GM23338 (cell line): ENCODE measurements around the gene ADGRB3. TPM values are rescaled to one million over a fixed set of nuclear protein-coding genes. Genes with fewer than 3 reads are reported as not detected.
"Not testable (repeated sequence)": the region's sequence is repeated elsewhere in the genome, so short reads cannot be mapped to it uniquely, and the experiment has no call there.

ENCODE experiments used
- ATAC-seq: fragments of 200-7000 bp; cut with Tn5 transposase; 3 replicates; pipeline ENCODE4 v1.9.1; 2020
- DNase-seq: peaks from one replicate; pipeline ENCODE4 v3.0.0-alpha.2; 2015; ENCODE audit warnings: low spot score
- H2AFZ ChIP-seq: fragments of 200-600 bp; sonication (generic); 2 replicates; pipeline ENCODE4 v1.8.0; 2016; ENCODE audit warnings: antibody characterized with exemption, mild to moderate bottlenecking, moderate library complexity
- H3F3A ChIP-seq: fragments of 200-600 bp; sonication (generic); replicated peaks from 2 replicates; pipeline ENCODE4 v1.8.0; 2017; ENCODE audit warnings: antibody characterized with exemption, mixed run types, low read depth
- H3K27ac ChIP-seq: fragments of 200-600 bp; sonication (generic); 2 replicates; pipeline ENCODE4 v1.6.1; 2016; ENCODE audit warnings: low read depth
- H3K27me3 ChIP-seq: fragments of 200-600 bp; sonication (generic); 2 replicates; pipeline ENCODE4 v1.8.0; 2016; ENCODE audit warnings: mild to moderate bottlenecking, mixed run types, moderate library complexity; ENCODE audit not compliant: insufficient read depth
- H3K36me3 ChIP-seq: fragments of 200-600 bp; sonication (generic); 2 replicates; pipeline ENCODE4 v1.8.0; 2016; ENCODE audit warnings: mild to moderate bottlenecking; ENCODE audit not compliant: insufficient read depth
- H3K4me1 ChIP-seq: fragments of 200-600 bp; sonication (generic); 2 replicates; pipeline ENCODE4 v1.8.0; 2016; ENCODE audit warnings: mild to moderate bottlenecking, moderate library complexity; ENCODE audit not compliant: insufficient read depth
- H3K4me2 ChIP-seq: fragments of 200-600 bp; sonication (generic); 2 replicates; pipeline ENCODE4 v1.7.1; 2017; ENCODE audit warnings: mixed run types
- H3K4me3 ChIP-seq: fragments of 200-600 bp; sonication (generic); 2 replicates; pipeline ENCODE4 v1.6.1; 2016; ENCODE audit warnings: mixed run types
- H3K79me2 ChIP-seq: fragments of 200-600 bp; sonication (generic); replicated peaks from 2 replicates; pipeline ENCODE4 v1.8.0; 2017; ENCODE audit warnings: mild to moderate bottlenecking; ENCODE audit not compliant: insufficient read depth
- H3K9me2 ChIP-seq: fragments of 200-600 bp; sonication (generic); 2 replicates; pipeline ENCODE4 v1.8.0; 2017; ENCODE audit not compliant: insufficient read depth
- H4K20me1 ChIP-seq: fragments of 200-600 bp; sonication (generic); replicated peaks from 2 replicates; pipeline ENCODE4 v1.8.0; 2017; ENCODE audit warnings: mild to moderate bottlenecking; ENCODE audit not compliant: insufficient read depth
- H3K27ac Mint-ChIP-seq: 2 replicates; pipeline ENCODE4 v1.8.0; 2020; ENCODE audit warnings: inconsistent platforms, mild to moderate bottlenecking, moderate library complexity, mixed read lengths
- H3K27me3 Mint-ChIP-seq: 3 replicates; pipeline ENCODE4 v1.8.0; 2022; ENCODE audit warnings: low read depth, mild to moderate bottlenecking, moderate library complexity, mixed read lengths, inconsistent platforms; ENCODE audit not compliant: insufficient read depth, poor library complexity
- H3K36me3 Mint-ChIP-seq: 3 replicates; pipeline ENCODE4 v1.8.0; 2021; ENCODE audit warnings: low read depth, mild to moderate bottlenecking, inconsistent platforms, moderate library complexity, mixed read lengths
- H3K4me1 Mint-ChIP-seq: 3 replicates; pipeline ENCODE4 v1.8.0; 2020; ENCODE audit warnings: mild to moderate bottlenecking, inconsistent platforms, mixed read lengths
- H3K4me3 Mint-ChIP-seq: 3 replicates; pipeline ENCODE4 v1.8.0; 2021; ENCODE audit warnings: moderate library complexity, mild to moderate bottlenecking, inconsistent platforms, mixed read lengths
- H3K9me3 Mint-ChIP-seq: 3 replicates; pipeline ENCODE4 v1.8.0; 2020; ENCODE audit warnings: moderate library complexity, mild to moderate bottlenecking, inconsistent platforms, mixed read lengths
- ETS1 ChIP-seq: IDR thresholded peaks from 2 replicates; pipeline ENCODE4 v1.6.1; 2016; ENCODE audit warnings: antibody characterized with exemption
- EZH2 ChIP-seq: fragments of 200-600 bp; sonication (generic); IDR thresholded peaks from one replicate; pipeline ENCODE4 v1.8.0; 2017; ENCODE audit warnings: antibody characterized with exemption, mild to moderate bottlenecking, low read depth; ENCODE audit not compliant: unreplicated experiment
- JUNB ChIP-seq: IDR thresholded peaks from one replicate; pipeline ENCODE4 v1.6.1; 2016; ENCODE audit warnings: antibody characterized with exemption; ENCODE audit not compliant: unreplicated experiment
- NANOG ChIP-seq: IDR thresholded peaks from 2 replicates; pipeline ENCODE4 v1.6.1; 2016; ENCODE audit warnings: antibody characterized with exemption, borderline replicate concordance
- POLR2AphosphoS5 ChIP-seq: IDR thresholded peaks from 2 replicates; pipeline ENCODE4 v1.6.1; 2016; ENCODE audit warnings: antibody characterized with exemption, low read depth
- REST ChIP-seq: IDR thresholded peaks from one replicate; pipeline ENCODE4 v1.6.1; 2018; ENCODE audit warnings: antibody characterized with exemption; ENCODE audit not compliant: unreplicated experiment
- STAT1 ChIP-seq: IDR thresholded peaks from one replicate; pipeline ENCODE4 v1.6.1; 2016; ENCODE audit warnings: antibody characterized with exemption; ENCODE audit not compliant: unreplicated experiment
- ZNF331 ChIP-seq: fragments of 250-450 bp; sonication (Bioruptor Pico); IDR thresholded peaks from 2 replicates; pipeline ENCODE4 v1.5.0; 2020; ENCODE audit warnings: low read depth, mild to moderate bottlenecking, moderate library complexity
- polyA plus RNA-seq: library from polyadenylated mRNA; unstranded; fragments of >200 nt; fragmentation: Nextera tagmentation; extraction: Ambion mirVana; gene quantifications from 2 replicates; pipeline ENCODE4 v1.2.1, GENCODE V29; 2016
- total RNA-seq: library from RNA; depleted of rRNA; stranded (reverse); fragments of >200 nt; shearing (Covaris generic); gene quantifications from 2 replicates; pipeline ENCODE4 v1.2.3, GENCODE V29; 2014

ADGRB3 gene
- total and polyA plus RNA-seq, 2 experiments from 2014 or later = 0.92 to 4.0 TPM

DNA sequence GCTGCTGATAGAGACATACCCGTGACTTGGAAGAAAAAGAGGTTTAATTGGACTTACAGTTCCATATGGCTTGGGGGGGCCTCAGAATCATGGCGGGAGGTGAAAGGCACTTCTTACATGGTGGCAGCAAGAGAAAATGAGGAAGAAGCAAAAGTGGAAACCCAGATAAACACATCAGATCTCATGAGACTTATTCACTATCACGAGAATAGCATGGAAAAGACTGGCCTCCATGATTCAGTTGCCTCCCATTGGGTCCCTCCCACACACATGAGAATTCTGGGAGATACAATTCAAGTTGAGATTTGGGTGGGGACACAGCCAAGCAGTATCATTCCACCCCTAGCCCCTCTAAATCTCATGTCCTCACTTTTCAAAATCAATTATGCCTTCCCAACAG, 112.8 kb downstream of the ADGRB3 start:
- H3K27ac Mint-ChIP-seq, H3K79me2 ChIP-seq, H3K36me3 Mint-ChIP-seq, DNase-seq, H3K4me1 ChIP-seq, H3K36me3 ChIP-seq, H3K9me2 ChIP-seq, H3K27me3 ChIP-seq, ATAC-seq, H4K20me1 ChIP-seq, H3K4me1 Mint-ChIP-seq, H3K27ac ChIP-seq, H3K27me3 Mint-ChIP-seq, H3K4me3 ChIP-seq, H2AFZ ChIP-seq, H3K4me2 ChIP-seq, H3K4me3 Mint-ChIP-seq, H3F3A ChIP-seq, H3K9me3 Mint-ChIP-seq: not testable (repeated sequence)

GRCh38 chr6:68754681-68755213, 119.7 kb downstream of the ADGRB3 start:
- no peaks in the 10 kb centered on the region for H3K36me3 Mint-ChIP-seq
- Histone ChIP-seq H3K36me3 (no peaks in the 10 kb centered on the region), H3K4me3 (no peak overlapping the region), H3K79me2 (no peaks in the 10 kb centered on the region), H3K27me3 (no peaks in the 10 kb centered on the region), H2AFZ (no peak overlapping the region), H4K20me1 (no peaks in the 10 kb centered on the region), H3K4me1 (no peaks in the 10 kb centered on the region), H3K4me2 (no peak overlapping the region), H3F3A (no peaks in the 10 kb centered on the region), H3K27ac (no peak overlapping the region), H3K9me2 (no peaks in the 10 kb centered on the region)
- DNase-seq (no peak), ATAC-seq (no peak)
- no peaks in the 10 kb centered on the region for H3K27me3 Mint-ChIP-seq
- TF ChIP-seq EZH2 = no peak
- no peak overlapping the region for H3K27ac Mint-ChIP-seq
- H3K9me3 Mint-ChIP-seq = no peaks in the 10 kb centered on the region
- no peaks in the 10 kb centered on the region for H3K4me1 Mint-ChIP-seq
- H3K4me3 Mint-ChIP-seq = no peak overlapping the region

GRCh38 chr6:68756454-68757375, 121.6 kb downstream of the ADGRB3 start:
- H3K4me3 Mint-ChIP-seq = no peak overlapping the region
- H4K20me1 ChIP-seq = no peaks in the 10 kb centered on the region
- no peaks in the 10 kb centered on the region for H3K4me1 Mint-ChIP-seq
- DNase-seq (no peak), ATAC-seq (no peak)
- no peaks in the 10 kb centered on the region for H3K27me3 Mint-ChIP-seq
- H3K27me3 ChIP-seq = no peaks in the 10 kb centered on the region
- no peaks in the 10 kb centered on the region for H3K9me3 Mint-ChIP-seq
- no peak overlapping the region for H2AFZ ChIP-seq
- H3K27ac Mint-ChIP-seq = no peak overlapping the region
- no peak overlapping the region for H3K27ac ChIP-seq
- no peaks in the 10 kb centered on the region for H3K4me1 ChIP-seq
- no peaks in the 10 kb centered on the region for H3K79me2 ChIP-seq
- H3K4me3 ChIP-seq = no peak overlapping the region
- H3F3A ChIP-seq = no peaks in the 10 kb centered on the region
- no peaks in the 10 kb centered on the region for H3K9me2 ChIP-seq
- H3K36me3 Mint-ChIP-seq = no peaks in the 10 kb centered on the region
- no peak overlapping the region for H3K4me2 ChIP-seq
- TF ChIP-seq JUNB = no peak
- no peaks in the 10 kb centered on the region for H3K36me3 ChIP-seq

DNA sequence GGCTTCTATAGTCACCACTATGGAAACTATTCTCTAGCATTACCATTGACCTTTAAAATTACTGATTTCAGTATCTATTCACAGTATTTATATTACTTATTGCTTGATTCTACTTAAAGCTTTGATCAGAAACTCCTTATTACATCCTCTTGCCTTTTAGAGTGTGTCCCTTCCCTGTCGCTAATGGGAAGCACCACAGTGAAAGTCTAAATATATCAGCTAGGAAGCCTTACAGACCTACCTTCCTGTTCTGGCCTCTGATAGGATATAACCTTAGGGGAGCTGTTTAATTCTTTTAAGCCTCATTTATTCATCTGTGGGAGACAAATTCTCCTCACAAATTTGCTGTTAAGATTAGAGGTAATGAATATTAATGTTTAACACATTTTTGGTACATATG, 122.7 kb downstream of the ADGRB3 start:
- Histone ChIP-seq H3K79me2 (no peaks in the 10 kb centered on the region), H2AFZ (no peak overlapping the region), H3K4me2 (no peak overlapping the region), H3K9me2 (no peaks in the 10 kb centered on the region), H3K27ac (no peak overlapping the region), H3K4me1 (no peaks in the 10 kb centered on the region), H4K20me1 (no peaks in the 10 kb centered on the region), H3K36me3 (no peaks in the 10 kb centered on the region), H3F3A (no peaks in the 10 kb centered on the region), H3K27me3 (no peaks in the 10 kb centered on the region), H3K4me3 (no peak overlapping the region)
- DNase-seq = no peak
- H3K4me3 Mint-ChIP-seq = no peak overlapping the region
- no peaks in the 10 kb centered on the region for H3K4me1 Mint-ChIP-seq
- no peak for ATAC-seq
- no peaks in the 10 kb centered on the region for H3K36me3 Mint-ChIP-seq
- H3K9me3 Mint-ChIP-seq = no peaks in the 10 kb centered on the region
- H3K27me3 Mint-ChIP-seq = no peaks in the 10 kb centered on the region
- no peak overlapping the region for H3K27ac Mint-ChIP-seq
- no peak for TF ChIP-seq REST
- TF ChIP-seq ZNF331 (CRISPR knock-in tag) = no peak
- no peak for TF ChIP-seq NANOG
- TF ChIP-seq ETS1 = no peak
- no peak for TF ChIP-seq JUNB
- TF ChIP-seq POLR2AphosphoS5 = no peak
- no peak for TF ChIP-seq STAT1
- no peak for TF ChIP-seq EZH2
